ENCODE data around the gene MICAL3.
"Not testable (repeated sequence)": the region's sequence is repeated elsewhere in the genome, so short reads cannot be mapped to it uniquely, and the experiment has no call there.

MICAL3 gene

DNA sequence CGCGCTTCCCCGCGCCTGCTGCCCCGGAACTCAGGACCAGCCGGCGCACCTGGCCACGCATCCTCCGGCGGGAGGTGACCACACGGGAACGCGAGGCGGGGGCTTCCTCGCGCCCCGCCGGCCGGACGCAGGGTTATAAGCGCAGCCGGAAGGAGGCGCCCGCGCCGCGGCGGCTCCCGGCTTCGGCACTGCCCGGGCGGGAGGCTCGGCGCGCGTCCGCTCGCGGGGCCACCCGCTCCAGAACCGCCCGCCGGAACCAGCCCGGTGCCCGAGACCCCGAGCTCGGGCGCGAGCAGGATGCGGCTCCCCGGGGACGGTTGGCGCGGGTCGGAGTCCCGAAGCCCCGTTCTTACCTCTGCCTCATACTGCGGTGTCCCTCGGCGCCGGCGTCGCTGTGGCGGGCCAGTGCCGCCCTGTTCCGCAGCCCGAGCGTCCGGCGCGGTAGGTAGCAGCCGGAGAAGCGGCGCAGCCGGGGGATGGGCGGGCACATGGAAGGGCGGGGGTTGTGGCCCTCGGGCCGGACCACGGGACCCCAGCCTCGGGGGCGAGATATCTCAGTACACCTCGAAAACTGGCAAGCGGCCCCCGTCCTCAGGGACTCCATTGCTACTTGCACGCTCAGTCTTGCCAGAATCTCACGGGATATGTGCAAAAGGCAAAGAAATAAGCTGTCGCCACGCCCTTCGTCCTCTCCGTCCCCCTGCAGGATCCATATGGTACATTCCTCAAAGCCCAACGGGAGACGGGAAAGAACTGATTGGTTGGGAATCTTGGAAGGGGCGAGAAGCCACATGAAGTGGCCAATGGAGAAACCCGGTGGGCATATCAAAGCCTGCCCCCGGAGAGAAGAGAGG, 23.1 kb downstream of the MICAL3 start:
- DNase-seq (ENCODE audit: low read depth in 1 of 2, low spot score in 1 of 2) = peak; percentile 26 to 62

DNA sequence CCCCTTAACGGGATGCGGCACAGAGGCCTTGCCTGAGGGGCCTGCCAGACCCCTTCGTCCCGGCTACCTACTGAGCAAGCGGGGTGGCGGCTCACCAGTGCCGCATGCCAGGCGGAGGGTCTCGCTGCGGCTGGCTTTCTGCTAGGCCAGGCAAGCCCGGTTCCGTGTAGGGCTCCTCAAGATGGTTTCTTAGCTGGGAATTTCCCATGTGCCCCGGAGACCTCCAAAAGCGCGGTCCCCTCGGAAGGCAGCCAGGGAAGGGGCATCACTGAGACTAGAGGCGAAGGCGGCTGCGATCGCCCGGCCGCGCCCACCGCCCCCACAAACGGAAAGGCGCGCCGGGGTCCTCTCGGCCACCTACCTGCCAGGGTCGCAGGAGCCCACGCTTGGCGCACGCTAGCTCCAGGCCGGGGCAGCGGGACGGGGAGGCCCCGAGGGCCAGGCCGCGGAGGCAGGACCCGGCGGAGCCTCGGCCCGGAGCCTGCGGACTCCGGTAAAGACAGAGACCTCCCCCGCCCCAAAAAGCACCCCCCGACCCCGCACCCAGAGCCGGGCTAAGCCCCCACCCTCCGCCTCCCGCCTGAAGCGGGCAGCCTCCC, 23.8 kb downstream of the MICAL3 start:
- no peak for DNase-seq (ENCODE audit: low read depth in 1 of 2, low spot score in 1 of 2)

DNA sequence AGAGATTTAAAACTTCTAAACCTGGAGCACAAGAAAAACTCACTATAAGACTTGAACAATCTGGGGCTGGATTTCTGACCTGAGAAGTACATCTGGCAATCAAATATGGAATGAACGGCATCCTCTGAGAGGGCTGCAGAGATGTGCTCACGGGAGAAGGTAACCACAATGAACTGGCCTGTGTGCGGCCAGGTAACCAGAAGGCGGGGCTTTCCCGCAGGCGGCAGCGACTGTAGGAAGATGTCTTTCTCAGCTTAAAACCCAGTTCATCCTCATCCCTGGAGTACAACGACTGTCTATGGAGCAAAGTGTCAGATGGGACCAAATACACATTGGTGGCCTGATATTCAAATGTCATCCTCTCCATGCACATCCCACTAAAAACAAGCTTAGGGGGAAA, 24.5 kb downstream of the MICAL3 start:
- DNase-seq (ENCODE audit: low read depth in 1 of 2, low spot score in 1 of 2) = no peak

GRCh38 chr22:17998913-17999312, 25.4 kb downstream of the MICAL3 start:
- no peak for DNase-seq (ENCODE audit: low read depth in 1 of 2, low spot score in 1 of 2)

DNA sequence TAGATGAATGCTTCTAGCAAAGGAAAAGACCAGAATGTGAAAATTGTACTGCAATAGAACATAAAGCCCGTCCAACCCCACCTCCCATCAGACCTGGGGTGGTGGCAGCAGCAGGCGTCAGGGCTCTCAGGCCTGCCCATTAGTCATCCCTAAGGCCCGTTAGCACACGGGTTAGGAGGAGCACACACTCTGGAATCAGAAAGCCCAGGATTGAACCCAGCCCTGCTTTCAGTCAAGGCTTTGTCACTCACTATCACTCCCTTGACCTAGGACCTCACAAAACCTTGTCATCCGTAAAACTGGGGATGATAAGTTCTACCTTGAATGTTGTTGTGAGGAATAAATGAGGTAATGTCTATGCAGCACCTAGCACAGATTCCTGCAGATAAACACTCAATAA, 26.9 kb downstream of the MICAL3 start:
- DNase-seq (ENCODE audit: low read depth in 1 of 2, low spot score in 1 of 2) = no peak

DNA sequence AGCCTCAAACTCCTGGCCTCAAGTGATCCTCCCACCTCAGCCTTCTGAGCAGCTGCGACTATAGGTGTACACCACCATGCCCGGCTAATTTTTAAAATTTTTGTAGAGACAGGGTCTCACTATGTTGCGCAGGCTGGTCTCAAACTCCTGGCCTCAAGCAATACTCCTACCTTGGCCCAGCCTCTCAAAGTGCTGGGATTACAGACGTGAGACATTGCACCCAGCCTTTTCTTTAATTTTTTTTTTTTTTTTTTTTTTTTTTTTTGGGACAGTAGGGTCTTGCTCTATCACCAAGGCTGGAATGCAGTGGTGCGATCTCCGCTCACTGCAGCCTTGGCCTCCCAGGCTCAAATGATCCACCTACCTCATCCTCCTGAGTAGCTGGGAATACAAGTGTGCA, 29.1 kb downstream of the MICAL3 start:
- DNase-seq (ENCODE audit: low read depth in 1 of 2, low spot score in 1 of 2) = not testable (repeated sequence)

GRCh38 chr22:17994424-17995108, 29.8 kb downstream of the MICAL3 start:
- DNase-seq (ENCODE audit: low read depth in 1 of 2, low spot score in 1 of 2) = no peak

DNA sequence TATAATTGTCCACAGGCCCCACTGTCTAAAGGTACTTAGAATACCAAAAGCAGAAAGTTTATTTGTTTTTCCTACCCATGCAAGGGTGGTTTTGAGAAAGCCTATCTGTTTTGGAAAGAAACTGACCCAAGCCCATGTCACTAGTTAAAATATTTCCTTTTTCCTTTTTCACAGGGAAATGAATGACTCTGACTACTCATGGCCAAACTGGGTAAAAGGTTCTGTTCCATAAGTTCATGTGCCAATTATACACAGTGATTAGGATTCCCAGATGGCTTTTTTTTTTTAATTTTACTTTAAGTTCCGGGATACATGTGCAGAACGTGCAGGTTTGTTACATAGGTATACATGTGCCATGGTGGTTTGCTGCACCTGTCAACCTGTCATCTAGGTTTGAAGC, 31.4 kb downstream of the MICAL3 start:
- DNase-seq (ENCODE audit: low read depth in 1 of 2, low spot score in 1 of 2) = not testable (repeated sequence)

GRCh38 chr22:17991992-17992391, 32.4 kb downstream of the MICAL3 start:
- not testable (repeated sequence) for DNase-seq (ENCODE audit: low read depth in 1 of 2, low spot score in 1 of 2)

- DNase-seq (ENCODE audit: low read depth in 1 of 2, low spot score in 1 of 2) = no peak
Measured at GRCh38 chr22:17990942-17991341, 33.4 kb downstream of the MICAL3 start.

- no peak for DNase-seq (ENCODE audit: low read depth in 1 of 2, low spot score in 1 of 2)
Measured at GRCh38 chr22:17990147-17990546, 34.2 kb downstream of the MICAL3 start.

DNA sequence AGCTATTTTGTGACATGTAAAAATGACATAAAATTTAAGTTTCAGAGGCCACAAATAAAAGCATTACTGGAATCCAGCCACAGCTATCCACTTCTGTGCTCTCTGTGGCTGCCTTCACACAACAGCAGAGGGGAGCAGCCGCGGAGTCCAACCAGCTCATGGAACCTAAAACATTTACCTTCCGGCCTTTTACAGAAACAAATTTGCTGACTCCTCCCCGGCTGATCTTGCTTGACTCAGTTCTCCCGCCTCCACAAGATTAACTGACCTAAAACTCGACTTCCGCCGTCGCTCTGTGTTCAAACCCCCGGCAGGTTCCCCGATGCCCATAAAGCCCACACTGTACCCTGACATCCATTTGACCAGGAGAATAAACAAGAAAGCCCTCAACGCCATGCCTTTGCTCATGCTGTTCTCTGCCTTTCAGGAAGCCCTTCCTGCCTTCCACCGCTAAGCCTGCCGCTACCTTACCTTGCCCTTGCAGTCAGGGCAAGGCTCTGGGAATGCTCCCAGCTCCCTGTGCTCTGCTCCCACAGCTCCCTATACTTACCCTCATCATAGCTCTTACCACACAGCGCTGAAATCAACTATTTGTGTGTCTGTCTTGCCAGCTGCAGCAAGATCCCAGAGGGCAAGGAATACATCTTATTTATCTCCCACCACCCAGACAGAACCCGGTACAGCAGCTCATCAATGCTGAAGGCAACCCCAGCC, 35.4 kb downstream of the MICAL3 start:
- no peak for DNase-seq (ENCODE audit: low read depth in 1 of 2, low spot score in 1 of 2)

DNA sequence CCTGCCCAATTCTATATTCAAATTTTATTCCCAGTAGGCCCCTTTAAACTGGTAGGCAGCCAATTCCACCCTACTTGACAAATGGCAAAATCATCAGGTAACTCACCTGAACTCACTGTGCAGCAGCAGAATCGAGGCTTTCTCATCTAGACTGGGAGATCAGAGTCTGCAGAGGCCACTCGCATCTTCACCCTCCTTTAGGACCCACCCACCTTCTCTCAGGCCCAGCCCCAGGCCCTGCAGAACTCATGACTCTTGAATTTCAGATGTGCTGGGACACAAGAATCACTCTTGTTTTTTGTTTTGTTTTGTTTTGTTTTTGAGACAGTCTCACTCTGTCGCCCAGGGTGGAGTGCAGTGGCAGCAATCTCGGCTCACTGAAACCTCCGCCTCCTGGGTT, 38.8 kb downstream of the MICAL3 start:
- DNase-seq (ENCODE audit: low read depth in 1 of 2, low spot score in 1 of 2) = no peak

- not testable (repeated sequence) for DNase-seq (ENCODE audit: low read depth in 1 of 2, low spot score in 1 of 2)
Measured at GRCh38 chr22:17985071-17985470, 39.3 kb downstream of the MICAL3 start.

- no peak for DNase-seq (ENCODE audit: low read depth in 1 of 2, low spot score in 1 of 2)
Measured at GRCh38 chr22:17984114-17984513, 40.2 kb downstream of the MICAL3 start.

GRCh38 chr22:17982572-17983141, 41.7 kb downstream of the MICAL3 start:
- no peak for DNase-seq (ENCODE audit: low read depth in 1 of 2, low spot score in 1 of 2)

GRCh38 chr22:17981497-17981896, 42.9 kb downstream of the MICAL3 start:
- DNase-seq (ENCODE audit: low read depth in 1 of 2, low spot score in 1 of 2) = no peak

- peak in 1 of 2 donors; percentile 17 for DNase-seq (ENCODE audit: low read depth in 1 of 2, low spot score in 1 of 2)
Measured at GRCh38 chr22:17980638-17981051, 43.7 kb downstream of the MICAL3 start.

- no peak for DNase-seq (ENCODE audit: low read depth in 1 of 2, low spot score in 1 of 2)
Measured at GRCh38 chr22:17980015-17980590, 44.3 kb downstream of the MICAL3 start.

DNA sequence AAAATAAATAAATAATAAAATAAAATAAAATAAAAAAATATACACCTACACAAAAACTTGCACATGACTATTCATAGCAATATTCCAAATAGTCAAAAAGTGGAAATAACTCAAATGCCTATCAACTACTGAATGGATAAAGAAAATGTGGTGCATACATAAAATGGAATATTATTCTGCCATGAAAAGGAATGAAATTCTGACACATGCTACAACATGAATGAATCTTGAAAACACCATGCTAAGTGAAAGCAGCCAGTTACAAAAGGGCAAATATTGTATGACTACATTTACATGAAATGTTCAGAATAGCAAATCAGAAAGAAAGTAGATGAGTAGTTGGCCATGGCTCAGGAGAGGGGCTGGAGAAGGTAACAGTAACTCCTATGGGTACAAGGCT, 46.3 kb downstream of the MICAL3 start:
- DNase-seq (ENCODE audit: low read depth in 1 of 2, low spot score in 1 of 2) = no peak

- no peak for DNase-seq (ENCODE audit: low read depth in 1 of 2, low spot score in 1 of 2)
Measured at GRCh38 chr22:17977371-17977770, 47.0 kb downstream of the MICAL3 start.
